Uterus (tissue), 4 donors: Measurements from ENCODE around the gene SEMA4G. TPM values are rescaled to one million over a fixed set of nuclear protein-coding genes. Genes with fewer than 3 reads are reported as not detected.
A peak's percentile ranks its signal among the peaks of the same experiment; 100 is the strongest.

Source experiments
- DNase-seq, 2 donors: peaks; one replicate each; pipeline ENCODE4 v3.0.0-alpha.2; 2019 to 2020
- H3K27ac ChIP-seq, 2 donors: fragments of 200-600 bp; sonication (generic); 1 replicate in 1 of 2; 2 replicates in 1 of 2; pipeline ENCODE4 v1.5.1; 2016 to 2018
- H3K27me3 ChIP-seq, 2 donors: fragments of 200-600 bp; sonication (generic); one replicate each; pipeline ENCODE4 v1.5.1; 2018 to 2019; ENCODE audit warnings: control low read depth in 1 of 2
- H3K36me3 ChIP-seq, 2 donors: fragments of 200-600 bp; sonication (generic); one replicate each; pipeline ENCODE4 v1.5.1; 2019; ENCODE audit warnings: control low read depth in 1 of 2
- H3K4me1 ChIP-seq, 2 donors: fragments of 200-600 bp; sonication (generic); one replicate each; pipeline ENCODE4 v1.5.1; 2018 to 2019; ENCODE audit warnings: control low read depth in 1 of 2
- H3K4me3 ChIP-seq, 2 donors: fragments of 200-600 bp; sonication (generic); 1 replicate in 1 of 2; 2 replicates in 1 of 2; pipeline ENCODE4 v1.5.1; 2018 to 2019; ENCODE audit warnings: mild to moderate bottlenecking in 1 of 2
- H3K9me3 ChIP-seq, 2 donors: fragments of 200-600 bp; sonication (generic); one replicate each; pipeline ENCODE4 v1.5.1; 2019; ENCODE audit warnings: control low read depth in 1 of 2
- POLR2A ChIP-seq, 2 donors: fragments of 450-650 bp; IDR thresholded peaks; one replicate each; pipeline ENCODE4 v1.6.1; 2016; ENCODE audit warnings: antibody characterized with exemption in 2 of 2, mild to moderate bottlenecking in 1 of 2, moderate library complexity in 1 of 2
- intact Hi-C: fragments of 100-400 bp; cut with DNase I; formaldehyde crosslinking; loops from one replicate; pipeline ENCODE4 v1.15.1; 2023; ENCODE audit warnings: low total_unique reads
- total RNA-seq, 4 donors: library from RNA; depleted of rRNA in 3 of 4; stranded (reverse); fragments of >200 nt in 3 of 4; gene quantifications; one replicate each; pipeline versions ENCODE4 v1.1.0 to v1.2.4, GENCODE V29; 2014 to 2023
- TF ChIP-seq, protein P1 (sequence below), 4 experiments: fragments of 200-600 bp in 2 of 4; fragments of 450-650 bp in 2 of 4; sonication (generic) in 2 of 4; IDR thresholded peaks; one replicate each; pipeline ENCODE4 v1.5.1; 2016 to 2019; ENCODE audit warnings: antibody characterized with exemption in 4 of 4, mild to moderate bottlenecking in 2 of 4, moderate library complexity in 1 of 4
- donor health status: DM: yes; HTN: yes; CAD: no.

Gene SEMA4G
- total RNA-seq, 4 donors from 2014 or later: 2.6 to 10.3 (median 4.2) TPM

DNA sequence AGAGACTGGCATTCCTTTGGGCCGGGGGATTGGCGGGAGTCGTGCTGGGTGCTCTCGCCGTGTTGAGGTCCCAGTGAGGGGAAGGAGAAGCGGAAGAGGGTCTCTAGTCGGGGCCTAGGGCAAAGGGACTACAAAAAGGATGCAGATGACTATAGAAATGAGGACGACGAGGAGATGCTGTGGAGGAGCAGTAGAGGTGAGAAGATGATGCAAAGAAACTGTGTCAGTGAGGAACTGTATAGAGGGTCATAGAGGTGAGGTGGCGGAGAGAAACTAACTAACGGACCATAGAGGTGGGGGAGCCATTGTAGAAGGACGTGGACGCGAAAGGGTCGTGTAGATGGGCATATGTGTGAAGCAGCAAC, 18.4 kb downstream of the SEMA4G start:
- intact Hi-C loops: no loop called here
- Histone ChIP-seq H3K27me3 (no peaks in the 10 kb centered on the region), H3K9me3 (no peaks in the 10 kb centered on the region), H3K4me1 (peaks cover 6 to 20% of the 10 kb centered on the region in 2 donors), H3K27ac (peak overlapping the region; percentile 76 to 77), H3K36me3 (no peaks in the 10 kb centered on the region), H3K4me3 (peak overlapping the region; percentile 87 to 88)
- TF ChIP-seq, protein P1, sequence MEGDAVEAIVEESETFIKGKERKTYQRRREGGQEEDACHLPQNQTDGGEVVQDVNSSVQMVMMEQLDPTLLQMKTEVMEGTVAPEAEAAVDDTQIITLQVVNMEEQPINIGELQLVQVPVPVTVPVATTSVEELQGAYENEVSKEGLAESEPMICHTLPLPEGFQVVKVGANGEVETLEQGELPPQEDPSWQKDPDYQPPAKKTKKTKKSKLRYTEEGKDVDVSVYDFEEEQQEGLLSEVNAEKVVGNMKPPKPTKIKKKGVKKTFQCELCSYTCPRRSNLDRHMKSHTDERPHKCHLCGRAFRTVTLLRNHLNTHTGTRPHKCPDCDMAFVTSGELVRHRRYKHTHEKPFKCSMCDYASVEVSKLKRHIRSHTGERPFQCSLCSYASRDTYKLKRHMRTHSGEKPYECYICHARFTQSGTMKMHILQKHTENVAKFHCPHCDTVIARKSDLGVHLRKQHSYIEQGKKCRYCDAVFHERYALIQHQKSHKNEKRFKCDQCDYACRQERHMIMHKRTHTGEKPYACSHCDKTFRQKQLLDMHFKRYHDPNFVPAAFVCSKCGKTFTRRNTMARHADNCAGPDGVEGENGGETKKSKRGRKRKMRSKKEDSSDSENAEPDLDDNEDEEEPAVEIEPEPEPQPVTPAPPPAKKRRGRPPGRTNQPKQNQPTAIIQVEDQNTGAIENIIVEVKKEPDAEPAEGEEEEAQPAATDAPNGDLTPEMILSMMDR (IDR thresholded peaks at IDR 0.05): no peak
- no peak for TF ChIP-seq POLR2A (IDR thresholded peaks at IDR 0.05)
- no peak for DNase-seq

DNA sequence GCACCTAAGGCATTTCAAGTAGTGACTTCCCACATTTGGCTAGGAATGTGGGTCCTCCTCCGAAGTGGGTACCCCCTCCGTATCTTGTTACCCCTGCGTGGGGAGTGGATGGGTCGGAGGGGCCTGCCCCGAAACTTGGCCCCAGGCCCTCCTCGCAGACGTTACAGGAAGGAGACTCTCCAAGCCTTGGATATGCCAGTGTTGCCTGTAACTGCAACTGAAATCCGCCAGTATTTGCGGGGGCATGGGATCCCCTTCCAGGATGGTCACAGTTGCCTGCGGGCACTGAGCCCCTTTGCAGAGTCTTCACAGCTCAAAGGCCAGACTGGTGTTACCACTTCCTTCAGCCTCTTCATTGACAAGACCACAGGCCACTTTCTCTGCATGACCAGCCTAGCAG, 18.9 kb downstream of the SEMA4G start:
- TF ChIP-seq, protein P1 (IDR thresholded peaks at IDR 0.05): no peak
- TF ChIP-seq POLR2A (IDR thresholded peaks at IDR 0.05): no peak
- intact Hi-C loops: no loop called here
- no peaks in the 10 kb centered on the region for H3K9me3 ChIP-seq
- peaks cover 6 to 20% of the 10 kb centered on the region in 2 donors for H3K4me1 ChIP-seq
- no peaks in the 10 kb centered on the region for H3K27me3 ChIP-seq
- H3K4me3 ChIP-seq: peak overlapping the region in 1 of 2 donors; percentile 87
- H3K27ac ChIP-seq: no peak overlapping the region
- H3K36me3 ChIP-seq: no peaks in the 10 kb centered on the region
- no peak for DNase-seq

DNA sequence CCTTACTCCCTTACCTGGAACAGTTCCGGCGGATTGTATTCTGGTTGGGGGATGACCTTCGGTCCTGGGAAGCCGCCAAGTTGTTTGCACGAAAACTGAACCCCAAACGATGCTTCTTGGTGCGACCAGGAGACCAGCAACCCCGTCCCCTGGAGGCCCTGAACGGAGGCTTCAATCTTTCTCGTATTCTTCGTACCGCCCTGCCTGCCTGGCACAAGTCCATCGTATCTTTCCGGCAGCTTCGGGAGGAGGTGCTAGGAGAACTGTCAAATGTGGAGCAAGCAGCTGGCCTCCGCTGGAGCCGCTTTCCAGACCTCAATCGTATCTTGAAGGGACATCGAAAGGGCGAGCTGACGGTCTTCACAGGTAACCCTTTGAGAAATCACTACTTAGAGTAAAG, 19.8 kb downstream of the SEMA4G start:
- H3K36me3 ChIP-seq: no peaks in the 10 kb centered on the region
- no peak overlapping the region for H3K27ac ChIP-seq
- intact Hi-C loops: no loop called here
- no peaks in the 10 kb centered on the region for H3K9me3 ChIP-seq
- peaks cover 6 to 20% of the 10 kb centered on the region in 2 donors for H3K4me1 ChIP-seq
- DNase-seq: no peak
- no peak overlapping the region for H3K4me3 ChIP-seq
- no peak for TF ChIP-seq POLR2A (IDR thresholded peaks at IDR 0.05)
- TF ChIP-seq, protein P1 (IDR thresholded peaks at IDR 0.05): no peak
- H3K27me3 ChIP-seq: no peaks in the 10 kb centered on the region

DNA sequence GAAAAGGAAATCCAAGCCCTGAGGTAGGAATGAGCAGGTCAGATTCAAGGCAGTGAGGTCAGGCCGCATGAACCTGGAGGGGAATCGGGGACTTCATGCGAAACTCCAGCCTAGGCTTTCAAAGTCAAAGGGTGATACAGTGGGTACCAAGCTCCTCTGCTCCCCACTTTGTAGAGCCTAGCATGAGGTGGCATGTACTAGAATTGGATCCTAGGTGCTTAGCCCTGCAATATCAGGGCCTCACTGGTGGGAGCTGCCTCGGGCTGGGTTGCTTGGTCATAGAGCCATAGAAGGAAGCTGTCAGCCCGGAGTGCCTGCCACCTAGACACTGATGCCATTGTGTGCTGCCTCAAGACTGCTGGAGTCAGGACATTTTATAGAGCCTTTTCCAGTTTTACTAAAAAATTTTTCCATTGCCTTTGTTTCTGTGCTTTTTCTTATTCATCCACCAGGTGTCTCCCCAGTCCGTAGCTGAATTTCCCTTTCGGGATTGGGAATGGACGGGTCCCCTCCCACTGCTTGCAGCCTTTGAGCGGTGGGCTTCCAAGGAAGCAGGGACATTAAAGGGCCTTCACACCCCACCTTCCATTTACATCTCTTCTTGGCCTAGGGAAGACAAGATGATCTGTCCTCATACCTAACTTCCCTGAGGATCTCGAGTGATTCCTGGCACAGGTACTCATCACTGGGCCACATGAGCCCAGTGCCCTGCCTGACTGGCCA, 24.8 kb downstream of the SEMA4G start:
- no peaks in the 10 kb centered on the region for H3K36me3 ChIP-seq
- TF ChIP-seq POLR2A (IDR thresholded peaks at IDR 0.05): no peak
- TF ChIP-seq, protein P1 (IDR thresholded peaks at IDR 0.05): peak; percentile 70 to 80 (median 76)
- no peaks in the 10 kb centered on the region for H3K9me3 ChIP-seq
- DNase-seq: no peak
- no peaks in the 10 kb centered on the region for H3K27me3 ChIP-seq
- H3K27ac ChIP-seq: no peak overlapping the region
- no peaks in the 10 kb centered on the region for H3K4me1 ChIP-seq
- no peak overlapping the region for H3K4me3 ChIP-seq
- intact Hi-C loops: no loop called here

DNA sequence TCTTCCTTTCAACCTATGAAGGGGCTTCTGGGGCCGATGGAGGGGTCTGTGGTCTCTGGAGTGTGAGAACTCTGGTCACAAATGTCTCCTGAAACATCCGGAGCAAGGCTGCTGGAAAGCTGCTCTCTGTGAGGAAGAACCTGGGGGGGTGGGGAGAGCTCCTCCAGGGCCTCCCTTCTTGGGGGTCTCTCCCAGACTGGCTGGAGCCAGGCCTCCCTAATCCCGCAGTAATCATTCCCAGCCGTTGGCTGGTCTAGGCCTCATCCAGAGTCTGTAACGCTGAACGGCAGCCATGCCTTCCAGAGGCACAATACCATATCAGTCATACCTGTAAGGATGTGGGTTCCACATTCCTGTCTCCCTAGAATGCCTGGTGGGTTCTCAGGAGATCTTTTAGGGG, 25.9 kb downstream of the SEMA4G start:
- Histone ChIP-seq H3K27ac (no peak overlapping the region), H3K36me3 (no peaks in the 10 kb centered on the region), H3K27me3 (no peaks in the 10 kb centered on the region), H3K4me3 (no peak overlapping the region), H3K4me1 (no peaks in the 10 kb centered on the region), H3K9me3 (no peaks in the 10 kb centered on the region)
- no peak for DNase-seq
- intact Hi-C loops: no loop called here
- TF ChIP-seq POLR2A (IDR thresholded peaks at IDR 0.05): no peak
- TF ChIP-seq, protein P1 (IDR thresholded peaks at IDR 0.05): no peak
